Ishikawa (cell line): Measurements from ENCODE around the gene CLDN6.

Source experiments
- CEBPB ChIP-seq: IDR thresholded peaks from 2 replicates; pipeline ENCODE4 v1.6.1; 2012
- EGR1 ChIP-seq: IDR thresholded peaks from 2 replicates; pipeline ENCODE4 v1.6.1; 2012
- MAX ChIP-seq: IDR thresholded peaks from 2 replicates; pipeline ENCODE4 v1.6.1; 2012
- NFIC ChIP-seq: IDR thresholded peaks from 2 replicates; pipeline ENCODE4 v1.6.1; 2012
- RAD21 ChIP-seq: IDR thresholded peaks from 2 replicates; pipeline ENCODE4 v1.6.1; 2012; ENCODE audit warnings: low read depth
- TEAD4 ChIP-seq: IDR thresholded peaks from 2 replicates; pipeline ENCODE4 v1.6.1; 2012
- ZBTB7A ChIP-seq: IDR thresholded peaks from 2 replicates; pipeline ENCODE4 v1.6.1; 2012; ENCODE audit warnings: low read depth
- TF ChIP-seq, protein P1 (sequence below): IDR thresholded peaks from 2 replicates; pipeline ENCODE4 v1.6.1; 2012; ENCODE audit warnings: low read depth, mild to moderate bottlenecking
- TF ChIP-seq, protein P2 (sequence below): IDR thresholded peaks from 2 replicates; pipeline ENCODE4 v1.6.1; 2012

GRCh38 chr16:3013998-3014690 is 3.8 kb downstream of the CLDN6 start:
- TF ChIP-seq RAD21 (no peak), TEAD4 (no peak), CEBPB (no peak), MAX (no peak), NFIC (no peak), EGR1 (no peak), ZBTB7A (no peak; the same call in 1 of the 2 replicates)
- TF ChIP-seq, protein P1, sequence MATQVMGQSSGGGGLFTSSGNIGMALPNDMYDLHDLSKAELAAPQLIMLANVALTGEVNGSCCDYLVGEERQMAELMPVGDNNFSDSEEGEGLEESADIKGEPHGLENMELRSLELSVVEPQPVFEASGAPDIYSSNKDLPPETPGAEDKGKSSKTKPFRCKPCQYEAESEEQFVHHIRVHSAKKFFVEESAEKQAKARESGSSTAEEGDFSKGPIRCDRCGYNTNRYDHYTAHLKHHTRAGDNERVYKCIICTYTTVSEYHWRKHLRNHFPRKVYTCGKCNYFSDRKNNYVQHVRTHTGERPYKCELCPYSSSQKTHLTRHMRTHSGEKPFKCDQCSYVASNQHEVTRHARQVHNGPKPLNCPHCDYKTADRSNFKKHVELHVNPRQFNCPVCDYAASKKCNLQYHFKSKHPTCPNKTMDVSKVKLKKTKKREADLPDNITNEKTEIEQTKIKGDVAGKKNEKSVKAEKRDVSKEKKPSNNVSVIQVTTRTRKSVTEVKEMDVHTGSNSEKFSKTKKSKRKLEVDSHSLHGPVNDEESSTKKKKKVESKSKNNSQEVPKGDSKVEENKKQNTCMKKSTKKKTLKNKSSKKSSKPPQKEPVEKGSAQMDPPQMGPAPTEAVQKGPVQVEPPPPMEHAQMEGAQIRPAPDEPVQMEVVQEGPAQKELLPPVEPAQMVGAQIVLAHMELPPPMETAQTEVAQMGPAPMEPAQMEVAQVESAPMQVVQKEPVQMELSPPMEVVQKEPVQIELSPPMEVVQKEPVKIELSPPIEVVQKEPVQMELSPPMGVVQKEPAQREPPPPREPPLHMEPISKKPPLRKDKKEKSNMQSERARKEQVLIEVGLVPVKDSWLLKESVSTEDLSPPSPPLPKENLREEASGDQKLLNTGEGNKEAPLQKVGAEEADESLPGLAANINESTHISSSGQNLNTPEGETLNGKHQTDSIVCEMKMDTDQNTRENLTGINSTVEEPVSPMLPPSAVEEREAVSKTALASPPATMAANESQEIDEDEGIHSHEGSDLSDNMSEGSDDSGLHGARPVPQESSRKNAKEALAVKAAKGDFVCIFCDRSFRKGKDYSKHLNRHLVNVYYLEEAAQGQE: no peak
- TF ChIP-seq, protein P2, sequence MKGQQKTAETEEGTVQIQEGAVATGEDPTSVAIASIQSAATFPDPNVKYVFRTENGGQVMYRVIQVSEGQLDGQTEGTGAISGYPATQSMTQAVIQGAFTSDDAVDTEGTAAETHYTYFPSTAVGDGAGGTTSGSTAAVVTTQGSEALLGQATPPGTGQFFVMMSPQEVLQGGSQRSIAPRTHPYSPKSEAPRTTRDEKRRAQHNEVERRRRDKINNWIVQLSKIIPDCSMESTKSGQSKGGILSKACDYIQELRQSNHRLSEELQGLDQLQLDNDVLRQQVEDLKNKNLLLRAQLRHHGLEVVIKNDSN: no peak
